Mucosa of descending colon (tissue), 3 donors: ENCODE measurements around the gene ADAM12. TPM values are rescaled to one million over a fixed set of nuclear protein-coding genes. Genes with fewer than 3 reads are reported as not detected.

Source experiments
- ATAC-seq: fragments of 200-7000 bp; cut with Tn5 transposase; one replicate; pipeline ENCODE4 v1.9.1; 2020; ENCODE audit warnings: mild to moderate bottlenecking, moderate library complexity
- DNase-seq, 3 donors: peaks; one replicate each; pipeline ENCODE4 v3.0.0-alpha.2; 2020
- H3K36me3 ChIP-seq: fragments of 200-600 bp; one replicate; pipeline ENCODE4 v1.8.0; 2021; ENCODE audit warnings: low read depth, mild to moderate bottlenecking
- H3K4me1 ChIP-seq: fragments of 200-600 bp; one replicate; pipeline ENCODE4 v1.8.0; 2021; ENCODE audit warnings: low read depth, mild to moderate bottlenecking
- H3K4me3 ChIP-seq: fragments of 200-600 bp; one replicate; pipeline ENCODE4 v1.8.0; 2021; ENCODE audit warnings: mild to moderate bottlenecking
- H3K9me3 ChIP-seq: fragments of 200-600 bp; one replicate; pipeline ENCODE4 v1.8.0; 2021; ENCODE audit warnings: mild to moderate bottlenecking
- CTCF ChIP-seq: fragments of 200-600 bp; IDR thresholded peaks from one replicate; pipeline ENCODE4 v1.8.0; 2022; ENCODE audit warnings: antibody characterized with exemption, mild to moderate bottlenecking
- intact Hi-C, 2 donors: fragments of 100-400 bp; cut with DNase I in 1 of 2; cut with micrococcal nuclease in 1 of 2; formaldehyde crosslinking; loops; one replicate each; pipeline versions ENCODE4 v1.11.0 to v1.11.1; 2022; cut with DNase I, micrococcal nuclease
- long read RNA-seq, 2 donors: library from polyadenylated mRNA; unstranded; transcript quantifications; one replicate each; pipeline ENCODE4 v2.0.0, GENCODE V29; 2019 to 2021
- total RNA-seq, 3 donors: library from RNA; stranded (reverse); fragmentation: NEBNext Ultra II Directional in 2 of 3; extraction: Animal tissue kit (Norgen Biotek cat#: 25700) in 2 of 3; gene quantifications; one replicate each; pipeline versions ENCODE4 v1.2.1 to v1.2.4, GENCODE V29; 2021 to 2023
- donor health status: DM: no; HTN: no; CAD: no; lungs with moderate emphysema.
- donor health status: DM: no; HTN: no; CAD: no.
- donor health status: DM: no; HTN: yes; CAD: no.

Gene ADAM12
- total RNA-seq = under 1 TPM; 0.20 to 0.89 (median 0.66) TPM
- long read RNA-seq, donor 1 = 0 reads
- long read RNA-seq, donor 2 = 0 reads

GRCh38 chr10:126387931-126388911 is at the start of gene ADAM12:
TSS of gene ADAM12 (minus strand) at chr10:126388477. CDS start at chr10:126388145, 332 bp downstream.
- intact Hi-C loops = no loop called here
- ATAC-seq (peak; percentile 45), DNase-seq (peak in 2 of 3 donors; percentile 36 to 56)
- peaks cover 11% of the 10 kb centered on the region for H3K4me1 ChIP-seq
- TF ChIP-seq CTCF = no peak
- no peaks in the 10 kb centered on the region for H3K36me3 ChIP-seq
- H3K4me3 ChIP-seq = no peak within 1 kb of the TSS
- H3K9me3 ChIP-seq = no peaks in the 10 kb centered on the region

GRCh38 chr10:126437635-126438406 is 49.5 kb upstream of the ADAM12 start:
- Histone ChIP-seq H3K36me3 (no peaks in the 10 kb centered on the region), H3K9me3 (no peaks in the 10 kb centered on the region), H3K4me3 (no peak overlapping the region), H3K4me1 (no peaks in the 10 kb centered on the region)
- intact Hi-C loops = no loop called here
- ATAC-seq (no peak), DNase-seq (no peak)
- no peak for TF ChIP-seq CTCF

- Histone ChIP-seq H3K36me3 (no peaks in the 10 kb centered on the region), H3K4me1 (no peaks in the 10 kb centered on the region), H3K4me3 (no peak overlapping the region), H3K9me3 (no peaks in the 10 kb centered on the region)
- intact Hi-C loops = no loop called here
- TF ChIP-seq CTCF = no peak
- no peak for DNase-seq
- ATAC-seq = no peak
These were observed 46.0 kb upstream of the ADAM12 start for GRCh38 chr10:126434235-126434634.

GRCh38 chr10:126433351-126433750 is 45.1 kb upstream of the ADAM12 start:
- intact Hi-C loops = no loop called here
- no peak overlapping the region for H3K4me3 ChIP-seq
- no peaks in the 10 kb centered on the region for H3K9me3 ChIP-seq
- H3K4me1 ChIP-seq = no peaks in the 10 kb centered on the region
- no peak for TF ChIP-seq CTCF
- no peak for DNase-seq
- ATAC-seq = no peak
- H3K36me3 ChIP-seq = no peaks in the 10 kb centered on the region

GRCh38 chr10:126432507-126432906 is 44.2 kb upstream of the ADAM12 start:
- Histone ChIP-seq H3K36me3 (no peaks in the 10 kb centered on the region), H3K9me3 (no peaks in the 10 kb centered on the region), H3K4me1 (no peaks in the 10 kb centered on the region), H3K4me3 (no peak overlapping the region)
- DNase-seq = no peak
- intact Hi-C loops = no loop called here
- no peak for ATAC-seq
- TF ChIP-seq CTCF = no peak
